BE2C (cell line): ENCODE data around the gene GTF3C2.

Experiments
- DNase-seq: peaks from one replicate; pipeline ENCODE4 v3.0.0-alpha.2; 2020
- H3K27me3 ChIP-seq: fragments of 250-450 bp; sonication (Bioruptor Pico); 2 replicates; pipeline ENCODE4 v1.5.1; 2020; ENCODE audit warnings: mild to moderate bottlenecking
- H3K36me3 ChIP-seq: fragments of 250-450 bp; sonication (Bioruptor Pico); 2 replicates; pipeline ENCODE4 v1.5.1; 2020; ENCODE audit warnings: mild to moderate bottlenecking
- H3K4me1 ChIP-seq: fragments of 250-450 bp; sonication (Bioruptor Pico); 2 replicates; pipeline ENCODE4 v1.5.1; 2020
- H3K4me3 ChIP-seq: 2 replicates; pipeline ENCODE4 v1.5.1; 2011; ENCODE audit warnings: low read depth, low read length
- H3K9me3 ChIP-seq: fragments of 250-450 bp; sonication (Bioruptor Pico); 2 replicates; pipeline ENCODE4 v1.5.1; 2020
- CTCF ChIP-seq: IDR thresholded peaks from 2 replicates; pipeline ENCODE4 v1.5.1; 2012; ENCODE audit warnings: mild to moderate bottlenecking, low read depth, low read length

GTF3C2 gene

GRCh38 chr2:27351802-27352598 is 4.6 kb downstream of the GTF3C2 start:
- no peak for TF ChIP-seq CTCF
- DNase-seq = no peak
- H3K36me3 ChIP-seq = peaks cover 5% of the 10 kb centered on the region

GRCh38 chr2:27350106-27350693 is 6.4 kb downstream of the GTF3C2 start:
- DNase-seq = no peak
- H3K36me3 ChIP-seq = peaks cover 5% of the 10 kb centered on the region
- no peaks in the 10 kb centered on the region for H3K4me1 ChIP-seq
- no peaks in the 10 kb centered on the region for H3K9me3 ChIP-seq
- H3K27me3 ChIP-seq = no peaks in the 10 kb centered on the region
- H3K4me3 ChIP-seq = no peak overlapping the region
- TF ChIP-seq CTCF = no peak

More at GRCh38 chr2:27351802-27352598, 4.6 kb downstream of the GTF3C2 start:
- H3K4me1 ChIP-seq = no peaks in the 10 kb centered on the region
- no peaks in the 10 kb centered on the region for H3K27me3 ChIP-seq
- no peaks in the 10 kb centered on the region for H3K9me3 ChIP-seq
- no peak overlapping the region for H3K4me3 ChIP-seq

GRCh38 chr2:27347641-27348040 is 8.9 kb downstream of the GTF3C2 start:
- H3K36me3 ChIP-seq = peaks cover 22% of the 10 kb centered on the region
- no peaks in the 10 kb centered on the region for H3K4me1 ChIP-seq
- no peak overlapping the region for H3K4me3 ChIP-seq
- no peak for DNase-seq
- no peaks in the 10 kb centered on the region for H3K27me3 ChIP-seq
- no peaks in the 10 kb centered on the region for H3K9me3 ChIP-seq
- no peak for TF ChIP-seq CTCF

- H3K27me3 ChIP-seq = no peaks in the 10 kb centered on the region
- peaks cover 77% of the 10 kb centered on the region for H3K36me3 ChIP-seq
- no peaks in the 10 kb centered on the region for H3K4me1 ChIP-seq
- DNase-seq = no peak
- H3K4me3 ChIP-seq = no peak overlapping the region
- TF ChIP-seq CTCF = no peak
- no peaks in the 10 kb centered on the region for H3K9me3 ChIP-seq
Observed at GRCh38 chr2:27336173-27336572, 20.4 kb downstream of the GTF3C2 start.

- H3K27me3 ChIP-seq = no peaks in the 10 kb centered on the region
- no peaks in the 10 kb centered on the region for H3K4me1 ChIP-seq
- peaks cover 70% of the 10 kb centered on the region for H3K36me3 ChIP-seq
- no peak for TF ChIP-seq CTCF
- no peaks in the 10 kb centered on the region for H3K9me3 ChIP-seq
- H3K4me3 ChIP-seq = no peak overlapping the region
- no peak for DNase-seq
Observed at GRCh38 chr2:27335311-27335710, 21.3 kb downstream of the GTF3C2 start.

- no peaks in the 10 kb centered on the region for H3K9me3 ChIP-seq
- no peaks in the 10 kb centered on the region for H3K27me3 ChIP-seq
- H3K4me3 ChIP-seq = no peak overlapping the region
- DNase-seq = no peak
- peaks cover 35% of the 10 kb centered on the region for H3K36me3 ChIP-seq
- H3K4me1 ChIP-seq = peaks cover 11% of the 10 kb centered on the region
- TF ChIP-seq CTCF = no peak
Observed at GRCh38 chr2:27324720-27325119, 31.8 kb downstream of the GTF3C2 start.
